Kidney (tissue), 14 donors: Measurements from ENCODE around the gene ZNF831. TPM values are rescaled to one million over a fixed set of nuclear protein-coding genes. Genes with fewer than 3 reads are reported as not detected.
A peak's percentile ranks its signal among the peaks of the same experiment; 100 is the strongest.

Experiments
- DNase-seq, 5 donors: peaks; one replicate each; pipeline ENCODE4 v3.0.0-alpha.2; 2013 to 2020
- FAIRE-seq: peaks from 2 replicates; lab custom pipeline; 2012; peaks lifted over from hg19 to GRCh38; lab: Jason Lieb, UNC
- H3K27ac ChIP-seq, 2 donors: one replicate each; pipeline ENCODE4 v1.7.0; 2013; ENCODE audit warnings: low read depth in 2 of 2, low read length in 2 of 2, inconsistent platforms in 1 of 2
- H3K27me3 ChIP-seq: one replicate; pipeline ENCODE4 v1.7.1; 2013; ENCODE audit warnings: low read length, inconsistent platforms; ENCODE audit not compliant: control insufficient read depth, insufficient read depth
- H3K36me3 ChIP-seq, 3 donors: one replicate each; pipeline versions ENCODE4 v1.7.0 to v1.7.1; 2013; ENCODE audit warnings: low read length in 3 of 3, control low read depth in 1 of 3, inconsistent platforms in 1 of 3; ENCODE audit not compliant: insufficient read depth in 3 of 3, control insufficient read depth in 2 of 3
- H3K4me1 ChIP-seq, 3 donors: one replicate each; pipeline versions ENCODE4 v1.7.0 to v1.7.1; 2013; ENCODE audit warnings: low read length in 3 of 3, inconsistent platforms in 1 of 3, low read depth in 1 of 3; ENCODE audit not compliant: control insufficient read depth in 2 of 3, insufficient read depth in 2 of 3
- H3K4me3 ChIP-seq, 3 donors: one replicate each; pipeline versions ENCODE4 v1.7.0 to v1.8.1; 2013; ENCODE audit warnings: low read length in 3 of 3, control low read depth in 1 of 3, inconsistent platforms in 1 of 3
- H3K9ac ChIP-seq, 3 donors: one replicate each; pipeline versions ENCODE4 v1.7.0 to v1.7.1; 2013; ENCODE audit warnings: low read length in 3 of 3, control low read depth in 1 of 3, inconsistent platforms in 1 of 3
- H3K9me3 ChIP-seq, 3 donors: one replicate each; pipeline versions ENCODE4 v1.7.0 to v1.7.1; 2013; ENCODE audit warnings: low read length in 3 of 3, control low read depth in 1 of 3, inconsistent platforms in 1 of 3; ENCODE audit not compliant: control insufficient read depth in 2 of 3, insufficient read depth in 1 of 3
- intact Hi-C: fragments of 100-400 bp; cut with DNase I; formaldehyde crosslinking; loops from one replicate; pipeline ENCODE4 v1.11.1; 2022
- polyA plus RNA-seq: library from polyadenylated mRNA; stranded (reverse); fragments of 350-450 nt; fragmentation: Illumina TruSeq; extraction: RNeasy Lipid Tissue Mini Kit (QIAGEN cat#74804); gene quantifications from one replicate; pipeline ENCODE4 v1.2.3, GENCODE V29; 2014; ENCODE audit warnings: low read depth, low replicate concordance; ENCODE audit not compliant: insufficient read depth
- total RNA-seq: library from RNA; stranded (reverse); fragmentation: NEBNext Ultra II Directional; extraction: Animal tissue kit (Norgen Biotek cat#: 25700); gene quantifications from one replicate; pipeline ENCODE4 v1.2.1, GENCODE V29; 2021
- TF ChIP-seq, protein P1 (sequence below): IDR thresholded peaks from 3 replicates; pipeline ENCODE4 v1.5.1; 2012; ENCODE audit warnings: mild to moderate bottlenecking, moderate library complexity, borderline replicate concordance; ENCODE audit not compliant: insufficient read depth; ENCODE audit errors: extremely low read depth
- donor health status: control.
- donor health status: control.
- donor health status: control.
- donor health status: control.
- donor health status: control.
- donor health status: DM: yes; HTN: yes; CAD: no.
- donor health status: Normal renal cell carcinoma (clear cell type).

ZNF831 gene
- total and polyA plus RNA-seq, 2 donors from 2014 or later = 0.04 to 1.9 TPM

DNA sequence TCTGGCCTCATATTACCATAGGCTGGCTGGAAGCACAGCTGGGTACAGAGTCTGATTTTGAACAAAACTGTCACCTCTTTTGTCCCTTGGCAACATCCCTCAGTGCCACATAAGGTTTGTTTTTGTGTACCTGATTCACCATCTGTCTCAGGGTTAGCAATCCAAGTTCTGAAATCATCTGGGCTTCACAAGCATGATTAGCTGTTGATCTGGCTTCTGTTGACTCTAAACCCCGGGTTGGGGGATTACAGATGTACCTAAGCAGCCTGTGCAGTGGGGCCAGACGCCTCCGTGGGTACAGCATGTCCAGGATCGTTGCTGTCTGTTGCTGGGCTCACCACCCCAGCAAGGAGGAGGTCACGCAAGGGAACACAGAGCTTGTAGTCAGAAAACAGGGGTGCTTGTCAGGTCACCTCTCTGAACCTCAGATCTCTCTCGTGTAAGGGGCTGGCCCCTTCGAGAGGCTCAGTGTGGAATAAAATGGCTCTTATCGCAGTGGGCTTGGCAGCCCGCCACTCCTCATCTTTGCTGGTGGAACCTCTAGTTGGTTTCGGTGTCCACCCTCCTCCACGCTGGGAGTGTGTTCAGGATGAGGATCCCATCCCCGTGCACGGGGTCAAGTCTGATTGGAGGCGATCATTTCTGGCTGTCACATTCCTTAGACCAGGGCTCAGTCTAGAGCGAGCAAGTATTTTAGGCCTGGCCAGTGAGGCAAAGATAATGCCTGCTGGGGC, 39.2 kb upstream of the ZNF831 start:
- TF ChIP-seq, protein P1, sequence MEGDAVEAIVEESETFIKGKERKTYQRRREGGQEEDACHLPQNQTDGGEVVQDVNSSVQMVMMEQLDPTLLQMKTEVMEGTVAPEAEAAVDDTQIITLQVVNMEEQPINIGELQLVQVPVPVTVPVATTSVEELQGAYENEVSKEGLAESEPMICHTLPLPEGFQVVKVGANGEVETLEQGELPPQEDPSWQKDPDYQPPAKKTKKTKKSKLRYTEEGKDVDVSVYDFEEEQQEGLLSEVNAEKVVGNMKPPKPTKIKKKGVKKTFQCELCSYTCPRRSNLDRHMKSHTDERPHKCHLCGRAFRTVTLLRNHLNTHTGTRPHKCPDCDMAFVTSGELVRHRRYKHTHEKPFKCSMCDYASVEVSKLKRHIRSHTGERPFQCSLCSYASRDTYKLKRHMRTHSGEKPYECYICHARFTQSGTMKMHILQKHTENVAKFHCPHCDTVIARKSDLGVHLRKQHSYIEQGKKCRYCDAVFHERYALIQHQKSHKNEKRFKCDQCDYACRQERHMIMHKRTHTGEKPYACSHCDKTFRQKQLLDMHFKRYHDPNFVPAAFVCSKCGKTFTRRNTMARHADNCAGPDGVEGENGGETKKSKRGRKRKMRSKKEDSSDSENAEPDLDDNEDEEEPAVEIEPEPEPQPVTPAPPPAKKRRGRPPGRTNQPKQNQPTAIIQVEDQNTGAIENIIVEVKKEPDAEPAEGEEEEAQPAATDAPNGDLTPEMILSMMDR = no peak
- DNase-seq (peak in 1 of 5 donors; percentile 10), FAIRE-seq (no peak)
- no peak overlapping the region for H3K4me3 ChIP-seq
- no peak overlapping the region for H3K27ac ChIP-seq
- H3K4me1 ChIP-seq = no peaks in the 10 kb centered on the region
- no peaks in the 10 kb centered on the region for H3K9me3 ChIP-seq
- no peak overlapping the region for H3K9ac ChIP-seq
- H3K36me3 ChIP-seq = no peaks in the 10 kb centered on the region
- intact Hi-C loops = no loop called here
- no peaks in the 10 kb centered on the region for H3K27me3 ChIP-seq

DNA sequence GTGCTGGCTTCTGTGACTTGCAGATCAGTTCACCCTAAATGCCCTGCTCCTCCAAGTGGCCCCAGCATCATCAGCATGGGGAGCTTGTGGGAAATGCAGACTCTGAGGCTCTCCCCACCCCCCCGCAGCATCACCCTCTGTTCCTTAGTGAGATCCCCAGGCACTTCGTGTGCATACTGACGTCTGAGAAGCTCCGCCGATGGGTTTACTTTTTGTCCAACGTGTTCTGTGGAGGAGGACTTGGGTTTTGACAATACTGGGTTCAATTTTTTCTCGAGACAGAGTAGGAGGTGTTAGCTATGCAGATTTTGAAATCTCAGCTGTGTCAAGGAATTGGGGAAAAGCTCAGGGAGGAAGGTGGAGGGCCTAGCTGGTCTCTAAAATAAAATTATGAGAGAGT, 38.3 kb upstream of the ZNF831 start:
- FAIRE-seq (no peak), DNase-seq (peak in 1 of 5 donors; percentile 7)
- intact Hi-C loops = no loop called here
- Histone ChIP-seq H3K9me3 (no peaks in the 10 kb centered on the region), H3K27me3 (no peaks in the 10 kb centered on the region), H3K36me3 (no peaks in the 10 kb centered on the region), H3K9ac (no peak overlapping the region), H3K4me3 (no peak overlapping the region), H3K4me1 (no peaks in the 10 kb centered on the region), H3K27ac (no peak overlapping the region)
- TF ChIP-seq, protein P1 = no peak

DNA sequence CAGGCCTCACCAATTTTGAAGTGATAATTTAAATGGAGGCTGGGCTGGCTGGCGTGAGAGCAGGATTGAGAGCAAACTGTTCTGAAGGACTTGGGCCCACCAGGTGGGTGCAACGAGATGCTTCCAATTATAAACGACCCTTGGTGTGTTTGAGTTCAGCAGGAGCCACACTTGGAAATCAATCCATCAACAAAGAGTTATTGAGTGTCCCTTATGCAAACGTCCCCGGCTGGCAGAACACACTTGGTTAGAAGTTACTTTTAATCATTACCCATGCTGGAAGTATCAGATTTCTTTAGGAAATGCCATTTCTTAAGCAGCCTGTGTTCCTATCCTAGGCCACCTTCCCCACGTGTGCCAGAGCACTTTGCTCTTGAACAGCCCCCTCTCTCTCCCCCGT, 37.8 kb upstream of the ZNF831 start:
- Histone ChIP-seq H3K4me1 (no peaks in the 10 kb centered on the region), H3K36me3 (no peaks in the 10 kb centered on the region), H3K9ac (no peak overlapping the region), H3K4me3 (no peak overlapping the region), H3K9me3 (no peaks in the 10 kb centered on the region), H3K27ac (no peak overlapping the region), H3K27me3 (no peaks in the 10 kb centered on the region)
- intact Hi-C loops = no loop called here
- FAIRE-seq = no peak
- TF ChIP-seq, protein P1 = no peak
- peak in 4 of 5 donors; percentile 59 to 88 (median 72) for DNase-seq
